ENCODE results near the gene ATCAY. TPM values are rescaled to one million over a fixed set of nuclear protein-coding genes. Genes with fewer than 3 reads are reported as not detected.

The ATCAY gene
- total and polyA plus RNA-seq, 2 of the 4 experiments (the other 2 are of a cell fraction) = 0.31 to 0.36 TPM

GRCh38 chr19:3976495-3977241 lies 96.2 kb downstream of the ATCAY start:
- H3K56ac ChIP-seq (ENCODE audit: extremely low read depth, insufficient read depth, low read length) = no peak overlapping the region
- intact Hi-C loops (cut with micrococcal nuclease) (no loop called here), in situ Hi-C loops (cut with MboI; ENCODE audit: low sequenced_read_pairs) (no loop called here), dilution Hi-C loops (cut with HindIII; ENCODE audit: low sequenced_read_pairs, unreplicated experiment) (no loop called here)
- H3K18ac ChIP-seq (ENCODE audit: low read depth, low read length) = no peak overlapping the region
- BruUV-seq (replicated peaks) = TSS peak; percentile 92
- CTCF ChIA-PET = no interaction called here
- no peak overlapping the region for H4K8ac ChIP-seq (ENCODE audit: low read depth in 2 of 2, low read length in 2 of 2)
- H3K9ac ChIP-seq (ENCODE audit: low read depth, low read length) = no peak overlapping the region
- WGBS, 2 experiments (ENCODE audit: extremely low coverage in 2 of 2, insufficient read length in 1 of 2) = 91% methylated on average over 16 of the region's 29 CpGs; no CpG with 5 or more reads in 1 of the 2 experiments
- no peak for DNase-seq
- no peak overlapping the region for H2BK5ac ChIP-seq (ENCODE audit: low read depth, low read length, poor library complexity, severe bottlenecking)
- H3K4me1 ChIP-seq (ENCODE audit: control insufficient read depth, insufficient read depth, low read length) = no peaks in the 10 kb centered on the region
- no peak overlapping the region for H4K91ac ChIP-seq (ENCODE audit: insufficient read depth, low read depth, low read length)
- H4K20me1 ChIP-seq (ENCODE audit: insufficient read depth, low read length) = peaks cover 82% of the 10 kb centered on the region
- H2BK120ac ChIP-seq (ENCODE audit: low read depth, low read length) = no peak overlapping the region
- H3K4me3 ChIP-seq (ENCODE audit: insufficient read depth, low read depth, low read length) = no peak overlapping the region
- no peak overlapping the region for H3K27ac ChIP-seq (ENCODE audit: insufficient read depth, low read length)
- no peak overlapping the region for H2BK20ac ChIP-seq (ENCODE audit: low read depth, low read length)
- H2AFZ ChIP-seq (replicated peaks; ENCODE audit: low read length, poor library complexity) = peak overlapping the region; percentile 51
- H3K14ac ChIP-seq (replicated peaks; ENCODE audit: low read depth, low read length) = no peak overlapping the region
- no peak overlapping the region for H4K5ac ChIP-seq (ENCODE audit: low read depth, low read length)
- POLR2A ChIA-PET (ENCODE audit: unreplicated experiment) = no interaction called here
- H3K4me2 ChIP-seq (ENCODE audit: low read depth, low read length) = no peak overlapping the region
- no peaks in the 10 kb centered on the region for H3K9me3 ChIP-seq (ENCODE audit: control insufficient read depth, insufficient read depth, low read length)
- no peak overlapping the region for H2BK15ac ChIP-seq (ENCODE audit: low read depth, low read length)
- TF ChIP-seq CEBPB (IDR thresholded peaks at IDR 0.05; ENCODE audit: low read depth, low read length) (no peak), ELK1 (IDR thresholded peaks at IDR 0.05; ENCODE audit: borderline replicate concordance, low read depth, low read length) (no peak), CTCF (conservative IDR thresholded peaks at IDR 0.05; ENCODE audit: low read depth, low read length) (no peak), MAFK (IDR thresholded peaks at IDR 0.05; ENCODE audit: low read depth, low read length) (no peak), POLR2A (IDR thresholded peaks at IDR 0.05; ENCODE audit: low read depth, low read length) (no peak), SMC3 (IDR thresholded peaks at IDR 0.05; ENCODE audit: low read depth, low read length) (no peak), CHD1 (IDR thresholded peaks at IDR 0.05; ENCODE audit: low read depth, low read length) (no peak), MAZ (IDR thresholded peaks at IDR 0.05; ENCODE audit: borderline replicate concordance, low read depth, low read length) (no peak), MXI1 (IDR thresholded peaks at IDR 0.05; ENCODE audit: borderline replicate concordance, low read depth, low read length) (no peak), BHLHE40 (IDR thresholded peaks at IDR 0.05; ENCODE audit: low read depth, low read length) (no peak), RCOR1 (IDR thresholded peaks at IDR 0.05; ENCODE audit: insufficient replicate concordance, low read length) (no peak), USF2 (IDR thresholded peaks at IDR 0.05; ENCODE audit: low read depth, low read length) (no peak), RAD21 (IDR thresholded peaks at IDR 0.05; ENCODE audit: low read length) (no peak), RFX5 (IDR thresholded peaks at IDR 0.05; ENCODE audit: low read depth, low read length) (no peak), NFE2L2 (IDR thresholded peaks at IDR 0.05; ENCODE audit: low read depth, low read length) (no peak), FOS (IDR thresholded peaks at IDR 0.05; ENCODE audit: low read depth, low read length) (no peak)
- no peaks in the 10 kb centered on the region for H3K27me3 ChIP-seq (ENCODE audit: control insufficient read depth, insufficient read depth, low read length)
- peaks cover 67% of the 10 kb centered on the region for H3K36me3 ChIP-seq (ENCODE audit: control insufficient read depth, insufficient read depth, low read length)
- H3K79me1 ChIP-seq (ENCODE audit: low read depth in 1 of 2, low read length in 2 of 2) = peaks cover 14 to 63% of the 10 kb centered on the region in 2 experiments
- H3K4ac ChIP-seq (ENCODE audit: low read depth, low read length) = no peak overlapping the region
- no peak overlapping the region for H2AK9ac ChIP-seq (replicated peaks; ENCODE audit: low read depth, low read length, poor library complexity)
- peaks cover 11% of the 10 kb centered on the region; the same call in 1 of the 2 replicates for H3K9me1 ChIP-seq (ENCODE audit: insufficient read depth, low read length)
- no peak overlapping the region for H2AK5ac ChIP-seq (ENCODE audit: low read depth, low read length)
- H3K23ac ChIP-seq (ENCODE audit: low read depth, low read length) = no peak overlapping the region
- ATAC-seq (ENCODE audit: low read depth) = no peak
